Measurements from ENCODE around the gene ARL4A. TPM values are rescaled to one million over a fixed set of nuclear protein-coding genes. Genes with fewer than 3 reads are reported as not detected.
"Not testable (repeated sequence)": the region's sequence is repeated elsewhere in the genome, so short reads cannot be mapped to it uniquely, and the experiment has no call there.

Gene ARL4A
- total RNA-seq, 1 donor from 2014 or later = 19.1 TPM

GRCh38 chr7:12670000-12670729 is 17.3 kb upstream of the ARL4A start:
- DNase-seq (ENCODE audit: low spot score) = peak; percentile 47

- no peak for DNase-seq (ENCODE audit: low spot score)
These were observed 16.5 kb upstream of the ARL4A start for GRCh38 chr7:12670743-12671520.

- not testable (repeated sequence) for DNase-seq (ENCODE audit: low spot score)
These were observed 14.0 kb upstream of the ARL4A start for GRCh38 chr7:12673436-12673835.

GRCh38 chr7:12674053-12674452 is 13.4 kb upstream of the ARL4A start:
- DNase-seq (ENCODE audit: low spot score) = no peak

GRCh38 chr7:12674861-12675260 is 12.6 kb upstream of the ARL4A start:
- peak; percentile 34 for DNase-seq (ENCODE audit: low spot score)

GRCh38 chr7:12683678-12684585 is 3.5 kb upstream of the ARL4A start:
- no peak for DNase-seq (ENCODE audit: low spot score)

- DNase-seq (ENCODE audit: low spot score) = no peak
These were observed 2.7 kb upstream of the ARL4A start for GRCh38 chr7:12684733-12685132.

- peak; percentile 47 for DNase-seq (ENCODE audit: low spot score)
These were observed 1.9 kb upstream of the ARL4A start for GRCh38 chr7:12685550-12685949.

GRCh38 chr7:12686234-12686890 is 1.1 kb upstream of the ARL4A start:
- peak; percentile 95 for DNase-seq (ENCODE audit: low spot score)

GRCh38 chr7:12687718-12688171 is 312 bp downstream of the ARL4A start:
- no peak for DNase-seq (ENCODE audit: low spot score)

- DNase-seq (ENCODE audit: low spot score) = not testable (repeated sequence)
These were observed 1.2 kb downstream of the ARL4A start for GRCh38 chr7:12688485-12689170.

GRCh38 chr7:12689451-12689850 is 2.0 kb downstream of the ARL4A start:
- DNase-seq (ENCODE audit: low spot score) = no peak

GRCh38 chr7:12690041-12690878 is 2.8 kb downstream of the ARL4A start:
- DNase-seq (ENCODE audit: low spot score) = no peak

- DNase-seq (ENCODE audit: low spot score) = not testable (repeated sequence)
These were observed 4.0 kb downstream of the ARL4A start for GRCh38 chr7:12691388-12691787.

GRCh38 chr7:12692035-12692434 is 4.6 kb downstream of the ARL4A start:
- DNase-seq (ENCODE audit: low spot score) = no peak

- no peak for DNase-seq (ENCODE audit: low spot score)
These were observed 5.2 kb downstream of the ARL4A start for GRCh38 chr7:12692479-12693259.

GRCh38 chr7:12694817-12695216 is 7.4 kb downstream of the ARL4A start:
- no peak for DNase-seq (ENCODE audit: low spot score)

- DNase-seq (ENCODE audit: low spot score) = no peak
These were observed 8.5 kb downstream of the ARL4A start for GRCh38 chr7:12695965-12696364.

GRCh38 chr7:12699299-12699698 is 11.9 kb downstream of the ARL4A start:
- no peak for DNase-seq (ENCODE audit: low spot score)
